H1 (cell line): ENCODE data around the gene GABRG3.

Experiments used
- CTCF ChIP-seq, 3 experiments: IDR thresholded peaks; 1 replicate in 2 of 3; 2 replicates in 1 of 3; pipeline versions ENCODE4 v1.5.1 to v1.6.1; 2011; ENCODE audit warnings: low read length in 3 of 3, mild to moderate bottlenecking in 3 of 3, inconsistent platforms in 2 of 3, low read depth in 1 of 3, moderate library complexity in 1 of 3; ENCODE audit not compliant: insufficient read depth in 1 of 3; ENCODE audit errors: control extremely low read depth in 1 of 3
- EP300 ChIP-seq, 2 experiments: IDR thresholded peaks; 1 replicate in 1 of 2; 2 replicates in 1 of 2; pipeline ENCODE4 v1.6.1; 2011 to 2012; ENCODE audit warnings: low read depth in 2 of 2, low read length in 2 of 2, mild to moderate bottlenecking in 2 of 2, borderline replicate concordance in 1 of 2, inconsistent platforms in 1 of 2, moderate library complexity in 1 of 2
- HDAC2 ChIP-seq, 2 experiments: fragments of 300-600 bp in 1 of 2; sonication (generic) in 1 of 2; IDR thresholded peaks; 2 replicates each; pipeline ENCODE4 v1.6.1; 2011 to 2012; ENCODE audit warnings: low read depth in 2 of 2, low read length in 2 of 2, mild to moderate bottlenecking in 2 of 2, moderate library complexity in 2 of 2, borderline replicate concordance in 1 of 2, inconsistent platforms in 1 of 2
- JUND ChIP-seq: IDR thresholded peaks from 2 replicates; pipeline ENCODE4 v1.6.1; 2011; ENCODE audit warnings: mild to moderate bottlenecking, improper control_type of control experiment, low read length

GRCh38 chr15:27241943-27242342 is 271.0 kb downstream of the GABRG3 start:
- TF ChIP-seq CTCF (IDR thresholded peaks at IDR 0.05; ENCODE audit: control extremely low read depth in 1 of 3, insufficient read depth in 1 of 3, low read depth in 1 of 3, low read length in 3 of 3) (no peak), EP300 (IDR thresholded peaks at IDR 0.05; ENCODE audit: borderline replicate concordance in 1 of 2, low read depth in 2 of 2, low read length in 2 of 2) (no peak), HDAC2 (IDR thresholded peaks at IDR 0.05; ENCODE audit: borderline replicate concordance in 1 of 2, low read depth in 2 of 2, low read length in 2 of 2) (no peak), JUND (no peak)
